HG03196 (cell line): Measurements from ENCODE around the gene WNT7B.
"Not testable (repeated sequence)": the region's sequence is repeated elsewhere in the genome, so short reads cannot be mapped to it uniquely, and the experiment has no call there.

ENCODE experiments used
- ATAC-seq: cut with Tn5 transposase; IDR thresholded peaks from one replicate; pipeline ENCODE4 v1.9.1; 2021; ENCODE audit not compliant: unreplicated experiment

Gene WNT7B

DNA sequence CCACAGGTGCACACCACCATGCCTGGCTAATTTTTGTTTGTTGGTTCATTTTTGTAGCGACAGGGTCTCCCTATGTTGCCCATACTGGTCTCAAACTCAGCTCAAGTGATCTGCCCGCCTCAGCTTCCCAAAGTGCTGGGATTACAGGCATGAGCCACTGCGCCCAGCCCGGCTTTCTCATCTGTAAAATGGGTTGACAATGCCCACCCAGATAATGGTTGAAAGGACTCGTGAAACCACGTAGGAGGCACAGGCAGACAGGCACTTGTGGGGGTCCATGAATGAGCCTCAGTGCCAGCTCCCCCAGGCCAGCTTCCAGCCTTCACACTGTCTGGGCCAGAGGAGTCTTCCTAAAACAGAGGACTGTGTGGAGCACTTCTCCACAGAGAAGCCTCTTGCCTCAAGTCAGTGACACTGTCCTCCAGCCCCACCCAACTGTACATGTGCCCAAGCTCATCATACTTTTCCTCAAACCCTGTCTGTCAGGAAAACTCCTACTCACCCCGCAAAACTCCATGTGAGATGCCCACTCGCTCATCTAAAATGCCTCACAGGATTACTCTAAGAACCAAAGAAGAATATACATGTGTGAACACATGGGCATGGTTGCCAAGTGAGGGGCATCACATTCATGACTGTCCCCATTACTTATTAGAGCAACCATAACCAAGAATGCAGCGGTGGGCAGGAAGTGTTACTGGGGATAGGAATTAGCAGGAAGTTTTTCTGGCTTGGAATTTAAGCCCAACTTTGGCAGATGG, 32.1 kb upstream of the WNT7B start:
- ATAC-seq, result no peak

DNA sequence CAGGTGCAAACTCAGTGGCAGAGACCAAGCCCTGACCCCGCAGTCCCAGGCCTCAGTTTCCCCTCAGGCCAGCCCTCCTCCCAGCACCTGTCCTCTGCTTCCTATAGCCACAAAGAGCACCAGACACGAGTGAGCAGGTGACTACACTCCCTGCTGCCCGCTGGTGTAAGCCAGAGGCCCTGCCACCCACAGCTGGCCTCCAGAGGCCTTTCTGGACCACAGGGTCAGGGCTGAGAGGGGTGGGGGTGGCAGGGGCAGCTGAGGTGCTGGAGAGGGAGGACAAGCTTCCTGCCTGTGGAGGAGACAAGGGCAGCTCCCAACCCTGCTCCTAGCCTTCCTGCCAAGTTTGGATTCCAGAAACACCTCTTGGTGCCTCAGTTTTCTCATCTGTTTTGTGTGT, 31.3 kb upstream of the WNT7B start:
- ATAC-seq, result no peak

DNA sequence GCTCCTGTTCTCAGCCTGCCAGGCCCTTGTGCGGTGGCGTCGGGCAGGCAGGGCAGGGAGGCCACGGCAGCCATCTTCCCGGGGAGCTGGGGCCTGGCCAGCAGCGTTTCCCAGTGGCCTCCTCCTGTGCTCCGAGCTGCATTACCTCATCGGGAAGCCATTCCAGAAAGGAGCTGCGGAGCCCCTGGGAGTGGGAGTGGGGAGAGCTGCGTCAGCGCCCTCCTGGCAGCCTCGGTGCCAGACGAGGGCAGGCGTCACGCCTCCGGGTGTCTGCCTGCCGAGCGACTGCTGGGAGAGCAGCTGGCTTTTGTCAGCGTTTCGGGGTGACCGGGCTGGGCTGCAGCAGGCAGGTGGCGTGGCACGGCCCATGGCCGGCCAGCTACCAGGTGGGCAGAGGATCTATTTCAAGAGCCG, 30.9 kb upstream of the WNT7B start:
- ATAC-seq, result no peak

DNA sequence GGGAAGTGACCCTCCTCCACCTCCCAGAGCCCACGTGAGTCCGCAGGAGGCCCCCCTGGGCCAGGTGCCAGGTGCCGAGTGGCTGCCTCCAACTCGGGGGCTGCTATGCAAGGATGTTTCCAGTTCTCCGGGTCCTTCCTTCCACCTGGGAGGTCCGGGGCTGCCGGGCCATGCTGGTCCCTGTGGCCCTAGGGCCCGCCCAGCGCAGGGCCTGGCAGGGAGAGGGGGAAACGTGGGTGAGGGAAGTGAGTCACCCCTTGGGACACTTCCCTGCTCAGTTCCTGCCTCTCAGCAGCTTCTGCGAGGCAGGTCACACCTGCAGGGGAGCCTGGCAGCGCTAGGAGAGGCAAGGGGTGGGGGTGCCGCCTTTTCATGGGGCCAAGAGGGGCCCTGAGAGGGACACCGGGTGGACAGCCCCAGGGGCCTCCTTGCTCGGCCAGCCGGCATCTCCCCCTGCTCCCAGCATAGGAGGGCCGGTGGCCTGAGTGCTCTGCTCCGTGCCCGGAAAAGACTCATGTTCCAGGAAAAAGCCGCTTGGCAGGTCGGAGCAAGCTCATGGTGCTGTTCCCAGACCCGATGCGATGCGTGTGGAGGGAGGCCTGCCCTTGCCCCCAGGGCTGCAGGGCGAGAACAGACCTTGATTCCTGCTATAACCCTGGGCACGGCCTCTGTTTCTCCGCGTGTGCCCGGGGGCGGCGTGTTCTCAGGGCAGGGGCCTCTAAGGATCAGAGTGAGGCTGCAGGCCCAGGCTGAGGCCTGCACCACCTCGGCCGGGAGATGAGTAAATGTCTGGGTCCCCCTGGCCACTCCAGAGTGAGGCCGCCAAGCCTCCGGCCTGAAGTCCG, 30.3 kb upstream of the WNT7B start:
- ATAC-seq, result no peak

DNA sequence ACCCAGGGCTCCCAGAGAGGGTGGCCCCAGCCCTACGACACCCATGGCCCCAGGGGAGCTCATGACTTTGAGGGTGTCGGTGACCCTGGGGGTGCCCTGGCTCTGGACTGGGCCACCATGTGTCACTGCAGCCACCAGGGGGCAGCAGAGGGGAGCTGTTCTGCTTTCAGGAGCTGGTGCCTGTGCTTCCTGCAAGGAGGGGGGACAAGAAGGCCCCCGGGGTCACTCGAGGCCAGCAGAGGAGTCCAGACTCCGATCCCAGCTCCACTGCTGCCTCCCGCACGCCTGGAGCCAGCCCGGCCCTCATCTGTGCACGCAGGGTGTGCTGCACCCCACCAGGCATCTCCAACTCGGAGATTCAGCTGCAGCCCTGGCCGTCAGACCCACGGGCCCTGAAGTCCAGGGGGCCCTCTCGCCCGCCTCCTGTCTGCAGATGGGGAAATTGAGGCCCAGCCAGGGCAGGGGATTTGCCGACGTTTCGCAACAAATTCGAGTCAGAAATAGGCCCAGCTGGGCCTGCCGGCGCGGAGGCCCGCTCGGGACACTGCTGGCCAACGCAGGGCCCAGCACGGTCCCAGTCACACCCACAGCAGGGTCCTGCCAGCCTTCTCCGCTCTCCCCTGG, 29.5 kb upstream of the WNT7B start:
- ATAC-seq, result no peak

DNA sequence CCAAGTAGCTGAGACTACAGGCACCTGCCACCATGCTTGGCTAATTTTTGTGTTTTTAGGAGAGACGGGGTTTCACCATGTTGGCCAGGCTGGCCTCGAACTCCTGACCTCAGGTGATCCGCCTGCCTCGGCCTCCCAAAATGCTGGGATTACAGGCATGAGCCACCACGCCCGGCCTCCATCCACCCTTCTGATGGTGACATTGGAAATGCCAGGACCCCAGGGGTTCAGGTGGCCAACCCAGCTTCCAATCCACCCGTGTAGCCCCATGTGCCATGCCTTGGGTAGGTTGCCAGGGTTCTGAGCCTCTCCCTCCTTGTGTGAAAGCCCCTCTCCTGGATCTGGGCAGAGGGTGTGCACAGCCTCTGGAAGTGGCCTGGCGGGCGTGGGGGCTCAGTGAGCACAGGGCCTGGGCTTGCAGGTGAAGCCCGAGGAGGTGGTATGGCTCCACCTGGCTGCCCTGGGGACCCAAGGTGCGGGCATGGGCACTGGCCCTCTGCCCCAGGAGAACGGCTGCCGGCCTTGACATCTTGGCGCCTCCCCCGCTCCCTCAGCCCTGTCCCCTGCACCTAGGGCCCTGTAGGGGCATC, 28.2 kb upstream of the WNT7B start:
- ATAC-seq, result not testable (repeated sequence)

DNA sequence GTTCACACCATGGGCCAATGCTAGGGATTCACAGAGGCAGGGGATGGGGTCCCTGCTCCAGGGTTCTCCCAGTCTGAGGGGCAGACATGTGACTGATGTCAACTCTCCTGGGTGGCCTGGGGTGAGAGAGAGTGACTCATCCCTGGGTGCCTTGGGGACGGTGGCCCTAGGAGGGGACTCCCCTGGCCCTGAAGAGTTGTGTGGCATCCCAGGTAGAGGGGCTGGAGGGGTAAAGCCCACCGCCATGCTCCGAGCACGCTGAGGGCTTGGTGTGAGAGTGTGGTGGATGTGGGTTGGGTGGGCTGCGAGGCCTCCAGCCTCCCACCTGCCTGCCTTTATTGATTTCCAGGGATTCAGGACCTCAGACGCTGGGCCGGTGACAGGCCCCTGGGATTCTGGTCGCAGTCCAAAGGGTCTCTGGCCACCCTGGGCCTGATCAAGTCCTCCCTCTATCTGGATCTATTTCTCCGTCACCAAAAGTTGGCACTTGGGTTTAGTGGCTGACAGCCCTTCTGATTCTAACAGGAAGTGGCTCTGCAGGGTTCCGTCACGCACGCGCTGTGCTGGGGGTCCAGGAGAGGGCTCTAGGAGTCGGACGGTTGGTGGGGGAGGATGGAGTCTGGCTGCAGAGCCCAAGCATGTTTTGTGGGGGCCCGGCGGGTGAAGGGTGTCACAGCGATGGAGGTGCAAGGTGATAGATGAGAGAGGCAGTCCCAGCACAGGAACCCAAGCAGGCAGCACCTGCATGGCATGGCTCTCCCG, 27.3 kb upstream of the WNT7B start:
- ATAC-seq, result no peak

DNA sequence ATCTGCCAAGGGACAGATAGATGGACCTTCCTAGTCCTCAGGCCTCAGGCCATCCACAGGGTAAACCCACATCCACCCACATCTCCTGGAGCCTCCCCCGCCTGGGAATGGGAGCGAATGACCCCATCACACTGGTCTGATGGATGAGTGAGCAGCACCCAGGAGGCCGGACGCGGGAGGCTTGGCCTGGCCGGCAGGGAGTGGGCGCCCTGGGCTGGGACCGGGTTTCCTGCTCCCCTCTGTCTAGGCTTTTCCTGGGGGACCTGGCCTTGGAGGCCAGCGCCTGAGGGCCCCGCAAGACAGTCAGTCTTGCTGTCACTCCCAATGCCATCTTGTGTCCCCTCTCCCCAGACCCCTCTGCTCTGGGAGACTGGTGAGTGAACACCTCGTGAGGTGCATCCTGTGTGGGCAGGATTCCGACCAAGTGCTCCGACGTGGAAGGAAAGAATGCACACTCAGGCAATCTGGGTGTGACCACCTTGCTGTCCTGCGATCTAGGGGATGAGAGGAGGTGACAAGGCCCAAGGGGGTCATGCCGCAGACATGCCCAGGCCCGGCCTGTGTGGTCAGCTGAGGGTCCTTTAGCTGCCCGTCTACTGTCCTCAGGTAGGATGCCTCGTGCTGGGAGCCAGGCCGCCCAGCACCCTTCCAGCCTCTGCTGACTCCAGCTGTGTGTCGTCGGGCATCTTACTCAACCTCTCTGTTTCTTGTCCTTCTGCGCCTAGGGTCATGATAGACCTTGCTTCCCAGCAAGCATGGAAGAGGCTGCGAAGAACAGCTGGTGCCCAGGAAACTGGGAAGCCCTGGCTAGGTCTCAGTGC, 26.5 kb upstream of the WNT7B start:
- ATAC-seq, result no peak

DNA sequence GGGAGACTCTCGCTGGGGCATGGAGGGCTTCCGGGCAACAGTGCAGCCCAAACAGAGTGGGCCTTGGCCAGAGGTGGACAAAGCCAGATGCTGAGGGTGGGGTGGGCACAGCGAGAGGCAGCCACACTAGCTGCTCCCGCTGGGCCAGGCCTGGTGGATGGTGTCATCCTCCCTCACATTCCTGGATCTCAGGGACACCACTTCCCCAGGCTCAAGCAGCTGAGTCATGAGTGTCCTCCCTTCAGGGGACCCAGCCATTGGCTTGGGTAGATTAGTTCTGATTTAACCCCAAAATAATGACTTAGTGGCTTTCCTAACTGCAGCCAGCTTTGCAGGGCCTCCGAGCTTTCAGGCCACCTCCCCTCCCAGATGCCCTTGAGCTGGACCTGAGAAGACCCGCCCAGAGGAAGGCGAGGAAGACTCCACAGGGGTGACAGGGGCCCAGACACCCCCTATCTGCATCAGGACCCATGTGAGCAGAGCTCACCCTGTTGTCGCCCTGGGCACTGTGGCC, 25.9 kb upstream of the WNT7B start:
- no peak for ATAC-seq

DNA sequence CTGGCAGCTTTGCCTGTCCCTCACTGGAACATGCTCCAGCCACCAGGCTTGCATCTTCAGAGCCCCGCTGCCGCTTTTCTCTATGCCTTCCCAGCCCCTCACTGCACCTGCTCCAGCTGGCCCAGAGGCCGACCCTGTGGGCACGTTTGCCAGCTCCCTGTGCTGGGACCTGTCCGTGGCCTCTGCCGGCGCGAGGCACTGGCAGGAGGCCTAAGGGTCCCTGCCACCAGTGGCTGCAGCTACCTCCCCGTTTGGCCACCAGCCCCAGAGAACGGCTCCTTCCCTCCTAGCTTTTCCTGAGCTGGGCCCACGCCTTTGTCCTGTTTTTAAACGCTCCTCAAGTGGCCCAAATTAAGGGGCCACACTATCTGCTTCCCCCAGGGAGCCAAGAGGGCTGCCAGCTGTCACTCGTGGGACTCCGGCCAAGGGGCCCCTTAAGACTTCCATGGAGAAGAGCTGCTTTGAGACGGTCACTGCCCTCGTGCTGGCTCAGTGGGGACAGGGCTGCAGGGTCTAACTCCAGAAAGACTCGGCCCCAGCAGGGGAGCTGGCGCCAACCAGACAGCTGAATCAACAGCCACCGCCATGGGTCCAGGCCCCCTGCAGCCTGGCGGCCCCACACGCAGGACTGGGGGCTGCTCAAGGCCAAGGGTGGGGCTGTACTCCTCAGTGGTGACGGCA, 24.6 kb upstream of the WNT7B start:
- no peak for ATAC-seq

DNA sequence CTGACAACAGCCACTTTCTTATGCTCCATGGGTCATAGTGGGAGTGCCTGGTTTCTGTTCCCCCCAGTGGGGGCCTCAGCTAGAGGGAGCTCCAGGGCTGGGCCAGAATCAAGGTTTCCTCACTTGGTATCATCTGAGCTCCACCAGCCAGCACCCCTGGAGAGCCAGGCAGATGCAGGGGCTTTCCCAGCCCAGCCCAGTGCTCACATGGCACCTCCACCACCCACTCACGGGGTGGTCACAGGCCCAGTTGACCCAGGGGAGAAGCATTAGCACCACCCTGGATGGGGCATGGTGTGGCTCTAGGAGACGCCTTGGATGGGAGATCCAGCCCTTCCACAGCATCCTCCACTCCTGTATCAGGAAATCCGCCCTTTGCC, 24.1 kb upstream of the WNT7B start:
- ATAC-seq, result no peak

DNA sequence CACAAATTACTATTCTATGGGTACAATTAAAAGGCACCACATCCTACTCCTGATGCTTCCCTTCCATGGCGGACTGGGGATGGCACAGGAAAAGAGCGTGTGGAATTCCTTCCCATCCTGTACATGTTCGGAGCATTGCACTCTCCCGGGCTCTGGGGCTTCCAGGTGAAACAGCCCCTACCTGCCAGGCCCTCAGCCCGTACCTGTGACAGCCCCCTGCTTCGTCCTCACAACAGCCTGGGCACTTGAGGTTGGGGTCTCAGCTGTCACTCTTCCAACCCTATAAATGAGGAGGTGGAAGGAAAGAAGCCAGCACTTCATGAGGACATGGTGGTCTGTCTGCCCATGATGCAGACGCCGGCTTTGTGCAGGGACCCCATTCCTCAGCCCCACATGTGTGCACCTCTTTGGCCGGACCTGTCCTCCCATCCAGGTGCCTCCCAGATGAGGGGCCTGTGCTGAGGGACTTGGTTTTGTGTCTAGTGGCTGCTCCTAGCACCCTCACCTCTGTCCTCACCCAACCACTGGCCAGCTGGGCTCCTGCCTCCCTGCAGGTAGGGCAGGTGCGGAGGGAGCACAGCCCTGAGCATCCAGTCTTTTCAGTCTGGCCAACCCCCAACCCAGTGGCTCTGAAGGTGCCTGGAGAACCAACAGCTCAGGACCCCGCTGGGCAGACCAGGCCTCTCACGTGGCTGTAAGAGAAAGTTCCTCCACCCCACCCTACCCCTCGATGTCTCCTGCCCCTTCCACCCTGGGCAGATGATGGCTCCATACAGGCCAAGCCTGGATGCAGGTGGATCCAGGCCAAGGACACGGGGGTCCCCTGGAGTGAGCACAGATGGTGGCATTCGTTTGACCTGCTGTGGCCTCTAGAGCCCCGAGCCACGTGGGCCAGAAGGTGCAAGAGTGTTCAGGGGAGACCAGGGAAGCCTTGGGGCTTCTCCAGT, 23.4 kb upstream of the WNT7B start:
- no peak for ATAC-seq

DNA sequence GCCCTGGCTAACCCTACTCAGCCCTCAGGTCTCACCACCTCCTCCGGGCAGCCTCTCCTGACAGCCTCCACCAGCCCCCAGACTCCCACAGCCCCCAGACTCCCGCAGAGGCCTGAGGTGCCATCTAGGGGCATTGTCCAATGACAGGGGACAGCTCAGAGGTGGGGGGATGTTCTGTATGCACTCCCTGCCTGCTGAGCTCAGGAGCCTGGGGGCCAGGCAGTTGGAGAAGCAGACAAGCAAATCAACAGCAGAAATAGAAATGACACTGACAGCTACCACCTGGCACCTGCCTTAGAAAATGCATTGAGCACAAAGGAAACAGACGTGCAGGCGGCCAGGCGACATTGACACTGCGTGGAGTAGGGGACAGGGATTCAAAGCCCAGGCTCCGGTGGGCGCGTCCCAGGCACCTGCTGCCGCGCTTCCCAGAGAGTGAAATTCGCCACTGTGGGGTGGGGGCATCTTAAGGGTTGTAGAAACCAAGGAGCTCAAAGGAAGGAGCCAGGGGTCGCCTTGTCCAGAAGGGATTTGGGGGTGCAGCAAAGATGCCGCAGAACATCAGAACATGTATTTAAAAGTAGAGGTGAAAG, 22.5 kb upstream of the WNT7B start:
- ATAC-seq, result no peak

DNA sequence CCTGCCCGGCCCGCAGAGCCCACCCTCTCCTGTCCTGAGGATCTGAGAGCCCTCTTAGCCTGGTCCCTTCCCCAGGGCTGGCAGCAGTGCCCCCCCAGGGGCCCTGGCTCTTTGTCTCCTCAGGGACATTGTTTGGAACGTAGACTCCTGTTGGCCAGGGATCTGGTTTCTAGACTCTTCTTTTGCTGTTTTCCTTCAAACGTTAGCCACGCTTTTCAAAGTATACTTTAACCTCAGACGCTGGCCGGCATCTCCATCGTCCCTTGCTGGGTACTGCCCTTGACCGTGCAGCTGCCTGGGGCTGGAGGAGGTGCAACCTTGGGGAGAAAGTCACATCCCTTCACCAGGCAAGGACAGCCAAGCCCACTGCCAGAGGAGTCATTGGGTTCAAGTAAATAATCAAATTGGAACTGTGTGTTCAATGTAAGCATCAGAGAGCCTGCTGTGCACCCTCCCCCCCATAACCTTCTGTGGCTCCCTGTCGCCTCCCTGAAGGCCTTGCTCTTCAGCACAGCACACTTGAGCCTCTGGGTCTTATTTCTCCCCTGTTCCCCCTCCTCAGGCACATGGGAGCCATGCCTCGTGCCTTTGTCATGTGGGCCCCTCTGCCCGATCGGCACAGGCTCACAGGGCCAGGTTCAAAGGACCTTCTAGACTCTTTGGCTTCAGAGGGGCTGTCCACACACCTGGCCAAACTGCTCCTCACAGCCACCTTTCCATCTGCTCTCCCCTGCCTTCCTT, 21.8 kb upstream of the WNT7B start:
- ATAC-seq, result no peak

DNA sequence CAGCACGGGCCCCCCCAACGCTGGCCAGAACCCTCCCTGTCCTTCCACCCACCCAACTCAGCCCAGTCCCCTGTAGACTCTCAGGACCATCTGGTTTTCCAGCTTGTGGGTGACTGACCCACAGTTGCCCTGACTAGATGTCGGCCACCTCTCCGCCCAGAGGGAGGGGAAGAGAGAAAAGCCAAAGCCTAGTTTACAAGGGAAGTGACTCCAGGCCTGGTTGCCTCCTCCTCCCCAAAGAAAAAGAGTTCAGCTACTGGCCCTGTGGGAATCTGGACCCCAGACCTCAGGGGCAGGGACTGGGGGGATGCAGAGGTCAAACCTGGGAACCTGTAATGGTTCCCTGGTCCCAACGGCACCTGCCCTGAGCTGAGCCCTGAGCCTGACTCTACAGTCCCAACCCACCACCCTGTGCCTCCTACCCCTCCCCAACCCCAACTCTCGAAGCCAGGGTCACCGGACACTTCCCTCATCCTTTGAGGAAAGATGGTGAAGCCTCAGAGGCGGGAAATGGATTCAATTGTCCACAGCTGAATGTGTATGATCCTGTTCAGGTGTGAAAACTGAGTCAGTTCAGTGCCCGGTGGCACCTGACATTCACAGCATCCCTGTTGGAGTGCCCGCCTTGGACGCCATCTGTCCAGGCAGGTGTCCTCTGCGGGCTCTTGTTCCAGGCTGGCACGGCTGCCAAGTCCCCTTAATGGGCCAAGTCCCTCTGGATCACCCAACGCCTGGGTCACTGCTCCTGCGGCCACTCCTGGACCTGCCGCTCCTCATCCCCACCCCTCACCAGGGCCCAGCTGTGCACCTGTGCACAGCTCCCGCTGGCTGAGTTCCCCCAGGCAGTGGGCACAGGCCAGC, 21.0 kb upstream of the WNT7B start:
- ATAC-seq, result no peak
